CD4-positive, alpha-beta T cell treated with Interferon gamma for 1 hour (primary cell): ENCODE results near the gene HOXB5.

Experiments
- DNase-seq: peaks from one replicate; pipeline ENCODE4 v3.0.0-alpha.2; 2020

HOXB5 gene

GRCh38 chr17:48593126-48593829, at the start of gene HOXB5:
HOXB5 (minus strand) TSS chr17:48593779; CDS start chr17:48593682, 97 bp downstream.
- DNase-seq, result no peak

GRCh38 chr17:48642843-48643696, 49.5 kb upstream of the HOXB5 start:
- DNase-seq, result no peak

GRCh38 chr17:48642059-48642842, 48.7 kb upstream of the HOXB5 start:
- no peak for DNase-seq

- no peak for DNase-seq
These were observed 48.0 kb upstream of the HOXB5 start for GRCh38 chr17:48641541-48642058.

GRCh38 chr17:48640858-48641180, 47.2 kb upstream of the HOXB5 start:
- no peak for DNase-seq

- DNase-seq, result no peak
These were observed 46.6 kb upstream of the HOXB5 start for GRCh38 chr17:48639982-48640857.

- no peak for DNase-seq
These were observed 45.6 kb upstream of the HOXB5 start for GRCh38 chr17:48639136-48639535.

- DNase-seq, result no peak
These were observed 44.0 kb upstream of the HOXB5 start for GRCh38 chr17:48637323-48638260.

GRCh38 chr17:48636177-48637018, 42.8 kb upstream of the HOXB5 start:
- DNase-seq, result peak; percentile 44

GRCh38 chr17:48634493-48635208, 41.1 kb upstream of the HOXB5 start:
- DNase-seq, result no peak

- DNase-seq, result no peak
These were observed 39.7 kb upstream of the HOXB5 start for GRCh38 chr17:48633266-48633677.

- DNase-seq, result no peak
These were observed 39.1 kb upstream of the HOXB5 start for GRCh38 chr17:48632579-48633265.

GRCh38 chr17:48631693-48632578, 38.4 kb upstream of the HOXB5 start:
- no peak for DNase-seq

GRCh38 chr17:48630925-48631692, 37.5 kb upstream of the HOXB5 start:
- DNase-seq, result no peak

- DNase-seq, result no peak
These were observed 36.7 kb upstream of the HOXB5 start for GRCh38 chr17:48630009-48630924.

- DNase-seq, result no peak
These were observed 35.8 kb upstream of the HOXB5 start for GRCh38 chr17:48629411-48629759.
